ENCODE measurements around the gene CPNE4.

DNA sequence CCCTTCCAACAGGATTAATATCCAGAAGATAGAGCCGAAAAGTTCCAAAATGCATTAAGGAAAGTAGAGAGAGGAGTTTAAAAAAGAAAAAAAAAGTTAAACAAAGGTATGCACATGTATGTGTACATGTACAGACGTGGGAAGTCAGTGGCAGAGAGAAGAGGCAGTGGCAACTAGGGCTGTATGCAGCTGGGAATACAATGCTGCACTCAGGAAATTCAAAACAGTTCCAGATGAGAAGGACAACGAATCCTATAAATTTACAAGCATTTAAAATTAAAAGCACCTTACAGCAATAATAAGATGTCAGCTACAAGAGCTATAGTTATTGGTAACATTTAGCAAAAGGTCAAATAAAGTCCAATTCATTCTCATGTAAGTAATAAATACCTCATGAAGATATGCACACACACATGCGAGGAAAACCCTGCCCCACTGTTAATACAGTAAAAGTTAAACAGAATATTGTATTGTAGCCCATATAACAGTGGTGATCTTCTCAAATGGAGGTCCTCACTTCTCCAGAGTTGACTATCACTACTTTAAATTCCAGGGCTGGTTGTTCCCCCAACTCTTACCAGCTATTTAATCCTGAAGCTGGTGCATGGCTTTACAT is 550.2 kb downstream of the CPNE4 start:
- TF ChIP-seq POLR2AphosphoS5 (IDR thresholded peaks at IDR 0.05; ENCODE audit: borderline replicate concordance, low read depth, low read length) (no peak), EZH2 (IDR thresholded peaks at IDR 0.05) (no peak), FOXP2 (optimal IDR thresholded peaks at IDR 0.05; ENCODE audit: control extremely low read depth, extremely low read length, insufficient read depth) (no peak)

Data from SK-N-MC (cell line).